HG03432 (cell line): ENCODE results near the gene FHL3.
"Not testable (repeated sequence)": the region's sequence is repeated elsewhere in the genome, so short reads cannot be mapped to it uniquely, and the experiment has no call there.

Experiments
- ATAC-seq: cut with Tn5 transposase; IDR thresholded peaks from one replicate; pipeline ENCODE4 v1.9.1; 2021; ENCODE audit warnings: mild to moderate bottlenecking, moderate library complexity; ENCODE audit not compliant: unreplicated experiment

FHL3 gene

DNA sequence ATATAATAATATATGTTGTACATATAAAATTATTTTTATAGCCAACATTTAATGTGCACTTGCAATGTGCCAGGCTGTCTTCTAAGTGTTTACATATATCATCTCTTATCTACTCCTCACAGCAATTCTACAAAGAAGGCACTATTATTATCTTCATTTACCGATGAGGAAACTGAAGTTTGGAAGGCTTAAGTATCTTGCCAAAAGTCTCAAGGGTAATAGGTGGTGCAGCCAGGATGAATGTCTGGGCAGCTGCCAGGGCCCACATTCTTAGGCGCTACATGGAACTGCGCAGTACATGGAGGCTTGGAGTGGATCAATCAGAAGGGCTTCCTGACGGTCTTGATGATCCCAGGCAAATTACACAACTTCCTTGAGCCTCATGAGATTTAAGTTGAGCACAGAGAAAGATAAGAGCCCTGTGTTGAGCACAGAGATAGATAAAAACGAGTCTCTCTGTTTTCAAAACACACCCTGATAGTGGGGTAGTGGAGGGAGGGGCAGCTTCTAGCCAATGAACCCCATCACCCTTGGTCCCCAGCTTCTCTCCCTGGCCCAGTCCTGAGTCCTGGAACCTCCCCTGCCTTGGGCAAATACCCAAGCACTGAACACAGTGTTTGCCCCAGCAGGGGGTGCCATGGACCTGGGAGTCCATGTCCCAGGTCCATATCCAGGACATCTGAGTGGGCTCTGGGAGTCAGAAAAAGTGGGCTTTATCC is 32.1 kb upstream of the FHL3 start:
- ATAC-seq, result no peak

DNA sequence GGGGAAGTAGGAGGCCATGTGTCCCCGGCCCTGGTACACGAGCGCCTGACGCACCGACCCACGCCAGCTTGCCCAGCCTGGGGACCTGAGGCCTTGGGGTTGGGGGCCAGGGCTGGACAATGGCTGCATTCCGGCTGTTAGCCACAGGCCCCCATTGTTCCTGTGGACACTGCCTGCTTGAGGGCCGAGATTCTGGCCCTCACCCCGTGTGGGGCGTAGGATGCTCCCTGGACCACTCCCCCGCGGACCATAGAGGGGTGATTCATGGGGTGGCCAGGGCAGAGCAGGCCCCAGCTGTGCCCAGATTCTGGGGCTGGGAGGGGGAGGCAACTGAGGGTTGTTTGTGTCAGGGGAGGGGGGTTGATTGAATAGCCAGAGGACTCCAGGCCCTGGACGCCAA is 29.6 kb upstream of the FHL3 start:
- no peak for ATAC-seq

DNA sequence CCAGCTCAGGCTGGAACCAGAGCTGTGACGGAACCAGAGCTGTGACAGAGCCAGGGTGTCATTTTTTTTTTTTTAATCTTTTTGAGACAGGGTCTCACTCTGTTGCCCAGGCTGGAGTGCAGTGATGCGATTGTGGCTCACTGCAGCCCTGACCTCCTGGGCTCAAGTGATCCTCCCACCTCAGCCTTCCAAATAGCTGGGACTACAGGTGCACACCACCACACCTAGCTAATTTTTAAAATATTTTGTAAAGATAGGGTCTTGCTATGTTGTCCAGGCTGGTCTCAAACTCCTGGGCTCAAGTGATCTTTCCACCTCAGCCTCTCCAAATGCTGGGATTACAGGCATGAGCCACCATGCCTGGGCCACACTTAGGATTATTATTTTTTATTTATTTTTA is 27.7 kb upstream of the FHL3 start:
- ATAC-seq, result not testable (repeated sequence)

DNA sequence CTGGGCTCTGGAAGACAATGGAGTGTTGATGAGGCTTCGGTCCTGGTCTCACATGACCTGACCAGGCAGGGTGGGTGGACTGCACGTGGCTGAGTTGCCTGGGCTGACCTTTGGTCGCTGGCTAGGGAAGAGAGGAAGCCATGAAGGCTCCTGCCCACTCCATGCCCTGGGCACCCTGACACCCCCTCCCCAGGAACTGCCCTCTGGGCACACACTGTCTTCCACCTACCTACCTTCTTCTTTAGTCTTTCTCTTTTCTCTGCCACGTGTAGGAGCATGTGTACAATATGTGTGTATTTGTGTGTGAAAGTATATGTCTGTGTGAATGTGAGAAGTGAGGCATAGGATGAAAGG is 26.2 kb upstream of the FHL3 start:
- ATAC-seq, result no peak

DNA sequence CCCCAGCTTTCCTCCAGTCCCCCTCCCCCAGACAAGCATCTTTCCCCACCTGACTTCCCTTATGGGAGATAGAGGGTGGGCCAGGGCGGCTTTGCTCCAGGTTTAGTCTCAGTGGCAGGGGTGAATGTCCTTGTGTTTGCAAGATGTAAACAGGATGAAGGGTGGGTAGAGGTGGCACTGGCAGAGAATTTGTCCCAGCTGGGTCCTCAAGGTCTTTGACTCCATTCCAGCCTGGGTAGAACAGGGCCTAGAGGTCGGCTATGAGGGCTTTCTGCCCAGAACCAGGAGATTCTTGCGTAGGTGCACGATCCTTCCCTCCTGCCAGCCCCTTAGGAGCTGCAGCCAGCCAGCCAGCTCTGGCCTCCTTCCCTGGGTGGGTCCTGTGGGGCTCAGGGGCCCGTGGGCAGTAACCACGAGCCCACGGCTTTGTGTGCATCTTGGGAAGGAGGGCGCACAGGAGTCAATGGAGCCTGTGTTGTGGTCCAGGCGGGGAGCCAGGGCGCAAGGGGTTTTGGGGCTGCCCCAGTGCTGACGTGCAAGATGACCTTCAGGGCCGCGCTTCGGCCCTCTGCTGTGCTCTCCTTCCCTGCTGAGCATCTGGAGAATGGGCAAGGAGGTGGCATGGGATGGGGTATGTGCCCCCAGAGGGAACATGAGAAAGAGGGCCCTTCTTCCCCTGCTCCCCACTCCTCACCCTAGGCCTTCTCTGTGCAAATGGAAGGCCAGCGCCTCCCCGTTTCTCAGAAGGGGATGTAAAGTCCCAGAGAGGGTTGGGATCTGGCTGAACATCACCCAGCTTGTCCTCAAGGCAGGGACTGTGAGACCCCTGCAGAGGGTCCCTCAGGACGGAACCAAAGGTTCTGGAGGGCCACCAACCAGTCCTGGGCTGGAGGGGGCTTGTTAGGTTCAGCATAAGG is 25.5 kb upstream of the FHL3 start:
- peak; percentile 1 for ATAC-seq

DNA sequence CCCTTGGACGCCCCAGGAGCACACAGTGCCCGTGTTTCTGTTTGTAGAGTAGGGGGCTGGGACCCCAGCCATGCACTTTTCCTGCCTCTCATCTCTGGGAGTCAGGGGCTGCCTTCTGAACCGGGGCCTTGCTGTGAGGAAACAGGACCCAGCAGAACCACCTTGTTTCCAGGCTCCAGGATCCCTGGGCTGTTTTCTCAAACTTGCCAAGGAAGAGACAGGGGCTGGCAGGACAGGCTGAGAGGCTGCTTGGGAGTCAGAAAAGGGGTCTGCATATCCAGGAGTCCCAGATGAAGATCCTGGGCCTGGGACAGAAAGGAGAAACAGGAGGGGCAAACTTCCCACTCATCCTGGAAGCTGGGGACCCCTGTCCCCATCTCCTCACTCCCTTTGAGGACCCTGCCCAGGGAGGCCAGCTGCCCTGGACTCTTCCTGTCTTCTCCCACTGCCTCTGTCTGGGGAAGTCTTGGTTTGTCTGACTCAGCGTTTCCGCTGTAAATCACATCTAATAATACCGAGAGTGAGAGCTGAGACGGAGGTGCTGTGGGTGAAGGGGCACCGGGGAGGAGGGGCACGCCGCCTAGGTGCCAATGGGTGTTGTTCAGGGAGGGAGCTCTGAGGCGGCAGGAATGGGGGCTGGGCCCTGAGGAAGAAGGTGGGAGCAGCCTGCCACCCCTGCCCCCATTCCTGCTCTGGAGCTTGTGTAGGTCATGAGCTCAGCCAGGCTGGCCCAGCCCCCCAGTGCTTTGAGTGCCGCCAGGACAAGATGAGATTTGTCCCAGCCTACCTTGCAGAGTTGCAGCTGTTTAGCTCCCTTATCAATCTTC is 24.6 kb upstream of the FHL3 start:
- peak; percentile 52 for ATAC-seq

- no peak for ATAC-seq
Measured at GRCh38 chr1:38029081-38029681, 23.9 kb upstream of the FHL3 start.

GRCh38 chr1:38028671-38029070 is 23.4 kb upstream of the FHL3 start:
- no peak for ATAC-seq

GRCh38 chr1:38028105-38028591 is 22.8 kb upstream of the FHL3 start:
- ATAC-seq, result peak; percentile 70

GRCh38 chr1:38027201-38028104 is 22.1 kb upstream of the FHL3 start:
- no peak for ATAC-seq

DNA sequence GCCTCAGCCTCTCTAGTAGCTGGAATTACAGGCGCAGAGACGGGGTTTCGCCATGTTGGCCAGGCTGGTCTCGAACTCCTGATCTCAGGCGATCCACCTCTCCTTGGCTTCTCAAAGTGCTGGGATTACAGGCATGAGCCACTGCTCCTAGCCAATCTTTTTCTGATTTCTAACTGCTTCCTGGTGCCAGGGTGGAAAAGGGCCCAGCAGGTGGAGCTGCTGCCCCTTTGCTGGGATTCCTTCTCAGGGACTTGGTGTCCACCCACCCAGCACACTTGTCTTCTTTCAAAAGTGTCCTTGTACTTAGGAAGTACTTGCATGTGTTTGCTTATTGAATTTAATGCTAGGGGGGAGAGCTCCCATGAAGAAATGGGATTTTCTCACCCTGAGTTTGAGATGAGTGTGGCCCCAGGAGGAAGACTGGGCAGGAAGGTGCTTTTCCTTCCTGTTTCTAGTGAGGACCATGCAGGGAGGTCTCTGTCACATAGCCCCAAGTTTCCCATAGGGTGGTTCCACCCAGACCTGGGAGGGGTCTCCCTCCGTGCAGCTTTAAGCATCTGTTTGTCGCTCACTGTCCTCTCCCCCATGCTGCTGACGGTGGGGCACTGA is 21.4 kb upstream of the FHL3 start:
- no peak for ATAC-seq

GRCh38 chr1:38025664-38026063 is 20.4 kb upstream of the FHL3 start:
- no peak for ATAC-seq

GRCh38 chr1:38025233-38025632 is 19.9 kb upstream of the FHL3 start:
- no peak for ATAC-seq

DNA sequence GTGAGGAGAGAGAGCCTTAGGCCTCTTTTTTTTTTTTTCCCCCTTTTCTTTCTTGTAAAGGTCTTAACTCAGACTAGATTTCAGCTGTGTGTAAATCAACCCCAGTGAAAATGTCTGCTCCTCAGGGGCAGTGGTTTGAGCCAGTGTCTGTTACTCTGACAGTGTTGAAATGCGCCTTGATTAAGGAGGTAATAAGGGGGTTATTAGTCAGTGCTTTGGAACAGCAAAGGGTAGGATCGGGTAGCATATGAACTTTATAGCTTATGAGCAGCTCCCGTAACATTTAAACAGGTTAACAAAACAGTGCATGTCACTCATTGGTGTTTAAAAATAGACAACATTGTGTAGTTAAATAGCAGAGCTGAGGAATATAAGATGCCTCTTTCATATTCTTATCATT is 17.5 kb upstream of the FHL3 start:
- ATAC-seq, result no peak

DNA sequence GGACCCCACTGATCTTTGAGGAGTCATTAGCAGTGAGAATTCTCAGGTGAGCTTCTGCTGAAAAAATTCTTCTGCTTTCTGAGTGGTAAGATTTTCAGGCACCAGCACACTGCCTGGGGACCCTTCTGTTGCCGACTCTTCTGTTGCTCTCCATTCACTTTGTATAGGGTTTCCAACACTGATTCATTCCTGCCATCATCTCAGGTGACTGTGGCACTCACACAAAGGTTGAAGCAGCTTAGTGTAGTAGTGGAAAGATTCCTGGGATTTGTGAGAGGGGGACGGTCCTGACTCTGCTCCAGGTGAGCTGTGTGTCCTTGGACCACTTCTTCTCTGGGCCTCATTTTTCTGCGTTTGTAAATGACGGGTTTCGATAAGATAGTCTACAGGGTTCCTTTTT is 16.7 kb upstream of the FHL3 start:
- ATAC-seq, result no peak

- no peak for ATAC-seq
Measured at GRCh38 chr1:38020396-38020795, 15.1 kb upstream of the FHL3 start.

- ATAC-seq, result no peak
Measured at GRCh38 chr1:38018864-38019343, 13.6 kb upstream of the FHL3 start.

GRCh38 chr1:38015978-38016725 is 10.8 kb upstream of the FHL3 start:
- no peak for ATAC-seq
